Esophagus muscularis mucosa (tissue), 4 donors: ENCODE measurements around the gene TMOD1.

Source experiments
- EP300 ChIP-seq: sonication (generic); formaldehyde crosslinking; IDR thresholded peaks from one replicate; pipeline ENCODE4 v1.6.1; 2017; ENCODE audit warnings: antibody characterized with exemption
- POLR2A ChIP-seq: fragments of 450-650 bp; IDR thresholded peaks from one replicate; pipeline ENCODE4 v1.6.1; 2017; ENCODE audit warnings: antibody characterized with exemption, moderate library complexity, mild to moderate bottlenecking, low read depth
- POLR2AphosphoS5 ChIP-seq, 2 donors: sonication (generic); formaldehyde crosslinking; IDR thresholded peaks; one replicate each; pipeline ENCODE4 v1.6.1; 2017; ENCODE audit warnings: antibody characterized with exemption in 2 of 2
- TF ChIP-seq, protein P1 (sequence below), 3 experiments: fragments of 200-600 bp in 2 of 3; fragments of 450-650 bp in 1 of 3; sonication (generic) in 2 of 3; IDR thresholded peaks; one replicate each; pipeline ENCODE4 v1.5.1; 2017 to 2019; ENCODE audit warnings: antibody characterized with exemption in 3 of 3, mild to moderate bottlenecking in 2 of 3, moderate library complexity in 1 of 3

DNA sequence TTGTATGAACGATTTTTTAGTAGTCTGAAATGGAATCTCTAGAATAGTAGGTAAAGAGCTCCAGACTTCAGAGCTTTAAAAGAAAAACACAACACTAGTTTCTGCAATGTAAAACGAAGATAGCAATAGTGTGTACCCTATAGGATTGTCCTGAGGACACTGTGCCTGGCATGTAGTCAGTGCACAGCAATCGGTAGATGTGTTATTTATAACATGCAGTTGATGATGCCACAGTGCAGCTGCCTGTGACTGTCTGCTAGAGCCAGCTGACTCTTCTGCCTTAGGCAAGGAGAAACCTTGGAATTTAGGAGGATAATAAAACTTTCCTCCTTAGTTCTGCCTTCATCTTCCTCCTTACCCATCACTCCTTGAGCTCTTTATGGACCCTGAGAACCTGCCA is 27.7 kb upstream of the TMOD1 start:
- TF ChIP-seq POLR2A (no peak), POLR2AphosphoS5 (IDR thresholded peaks at IDR 0.05) (no peak), EP300 (no peak)
- TF ChIP-seq, protein P1, sequence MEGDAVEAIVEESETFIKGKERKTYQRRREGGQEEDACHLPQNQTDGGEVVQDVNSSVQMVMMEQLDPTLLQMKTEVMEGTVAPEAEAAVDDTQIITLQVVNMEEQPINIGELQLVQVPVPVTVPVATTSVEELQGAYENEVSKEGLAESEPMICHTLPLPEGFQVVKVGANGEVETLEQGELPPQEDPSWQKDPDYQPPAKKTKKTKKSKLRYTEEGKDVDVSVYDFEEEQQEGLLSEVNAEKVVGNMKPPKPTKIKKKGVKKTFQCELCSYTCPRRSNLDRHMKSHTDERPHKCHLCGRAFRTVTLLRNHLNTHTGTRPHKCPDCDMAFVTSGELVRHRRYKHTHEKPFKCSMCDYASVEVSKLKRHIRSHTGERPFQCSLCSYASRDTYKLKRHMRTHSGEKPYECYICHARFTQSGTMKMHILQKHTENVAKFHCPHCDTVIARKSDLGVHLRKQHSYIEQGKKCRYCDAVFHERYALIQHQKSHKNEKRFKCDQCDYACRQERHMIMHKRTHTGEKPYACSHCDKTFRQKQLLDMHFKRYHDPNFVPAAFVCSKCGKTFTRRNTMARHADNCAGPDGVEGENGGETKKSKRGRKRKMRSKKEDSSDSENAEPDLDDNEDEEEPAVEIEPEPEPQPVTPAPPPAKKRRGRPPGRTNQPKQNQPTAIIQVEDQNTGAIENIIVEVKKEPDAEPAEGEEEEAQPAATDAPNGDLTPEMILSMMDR (IDR thresholded peaks at IDR 0.05) = no peak
